H1 (cell line): Measurements from ENCODE around the gene DOK7. TPM values are rescaled to one million over a fixed set of nuclear protein-coding genes. Genes with fewer than 3 reads are reported as not detected.
A peak's percentile ranks its signal among the peaks of the same experiment; 100 is the strongest.

Experiments used
- CTCF ChIA-PET: fragments of 300-600 bp; sonication (Branson Sonifier 250); formaldehyde crosslinking; loops from one replicate; lab custom pipeline; 2021; ENCODE audit not compliant: partially characterized antibody; lab: Charles Lee
- POLR2A ChIA-PET: fragments of 300-600 bp; sonication (Branson Sonifier 250); formaldehyde crosslinking; loops from one replicate; lab custom pipeline; 2021; ENCODE audit warnings: inconsistent platforms; ENCODE audit not compliant: partially characterized antibody; lab: Charles Lee
- DNase-seq, 2 experiments: peaks; one replicate each; pipeline versions ENCODE4 v3.0.0 to v3.0.0-alpha.2; 2010 to 2022; ENCODE audit warnings: low spot score in 2 of 2, low read depth in 1 of 2, mixed read lengths in 1 of 2
- FAIRE-seq: peaks from 2 replicates; lab custom pipeline; 2011; peaks lifted over from hg19 to GRCh38; lab: Jason Lieb, UNC
- H2AFZ ChIP-seq: 2 replicates; pipeline ENCODE4 v1.8.1; 2012; ENCODE audit warnings: low read length, inconsistent platforms
- H2AK5ac ChIP-seq: 2 replicates; pipeline ENCODE4 v1.6.1; 2013; ENCODE audit warnings: low read depth, low read length
- H2BK120ac ChIP-seq: replicated peaks from 2 replicates; pipeline ENCODE3; 2013; ENCODE audit warnings: low read depth, low read length, inconsistent platforms
- H2BK12ac ChIP-seq: 2 replicates; pipeline ENCODE4 v1.6.1; 2013; ENCODE audit warnings: low read depth, low read length
- H2BK15ac ChIP-seq: 2 replicates; pipeline ENCODE4 v1.6.1; 2013; ENCODE audit warnings: low read length
- H2BK20ac ChIP-seq: 2 replicates; pipeline ENCODE4 v1.6.1; 2013; ENCODE audit warnings: low read length
- H2BK5ac ChIP-seq: 2 replicates; pipeline ENCODE4 v1.6.1; 2013; ENCODE audit warnings: low read depth, low read length
- H3K14ac ChIP-seq: 2 replicates; pipeline ENCODE4 v1.6.1; 2013; ENCODE audit warnings: inconsistent platforms; ENCODE audit not compliant: insufficient read length
- H3K18ac ChIP-seq: 2 replicates; pipeline ENCODE4 v1.6.1; 2013; ENCODE audit warnings: low read length; ENCODE audit errors: extremely low read depth
- H3K23ac ChIP-seq: 2 replicates; pipeline ENCODE4 v1.6.1; 2013; ENCODE audit warnings: inconsistent platforms; ENCODE audit not compliant: insufficient read length
- H3K23me2 ChIP-seq: 2 replicates; pipeline ENCODE4 v1.6.1; 2013; ENCODE audit warnings: low read depth, low read length
- H3K27ac ChIP-seq: 2 replicates; pipeline ENCODE4 v1.6.1; 2011; ENCODE audit warnings: low read depth, low read length, inconsistent platforms
- H3K27me3 ChIP-seq, 4 experiments: replicated peaks in 1 of 4; 1 replicate in 1 of 4; 2 replicates in 3 of 4; pipeline versions ENCODE4 v1.6.1 to v1.8.1; 2011 to 2013; ENCODE audit warnings: low read length in 3 of 4, mild to moderate bottlenecking in 3 of 4, inconsistent platforms in 2 of 4, mixed read lengths in 2 of 4, moderate library complexity in 1 of 4; ENCODE audit not compliant: control insufficient read depth in 3 of 4, insufficient read depth in 3 of 4; ENCODE audit errors: extremely low read depth in 1 of 4
- H3K36me3 ChIP-seq, 4 experiments: 2 replicates each; pipeline versions ENCODE4 v1.6.1 to v1.8.1; 2011 to 2013; ENCODE audit warnings: mild to moderate bottlenecking in 4 of 4, low read length in 3 of 4, moderate library complexity in 2 of 4, control low read depth in 1 of 4, inconsistent platforms in 1 of 4; ENCODE audit not compliant: insufficient read depth in 4 of 4, control insufficient read depth in 2 of 4
- H3K4ac ChIP-seq: replicated peaks from 2 replicates; pipeline ENCODE3; 2013; ENCODE audit warnings: low read length, low read depth, mixed read lengths, inconsistent platforms; ENCODE audit not compliant: insufficient read length
- H3K4me1 ChIP-seq, 4 experiments: replicated peaks in 1 of 4; 1 replicate in 1 of 4; 2 replicates in 3 of 4; pipeline versions ENCODE4 v1.6.1 to v1.8.1; 2011 to 2013; ENCODE audit warnings: low read length in 3 of 4, inconsistent platforms in 2 of 4, mixed read lengths in 1 of 4; ENCODE audit not compliant: insufficient read depth in 4 of 4, control insufficient read depth in 3 of 4
- H3K4me2 ChIP-seq, 2 experiments: 2 replicates each; pipeline versions ENCODE4 v1.6.1 to v1.8.1; 2011 to 2013; ENCODE audit warnings: low read depth in 2 of 2, low read length in 2 of 2, control low read depth in 1 of 2, inconsistent platforms in 1 of 2, mild to moderate bottlenecking in 1 of 2; ENCODE audit not compliant: insufficient read depth in 1 of 2
- H3K4me3 ChIP-seq, 4 experiments: fragments of 200-600, 300-600 bp in 1 of 4; sonication (generic), shearing (Covaris generic), sonication (Bioruptor Twin) in 1 of 4; 2 replicates each; pipeline versions ENCODE4 v1.5.1 to v1.8.1; 2011 to 2016; ENCODE audit warnings: low read length in 4 of 4, low read depth in 3 of 4, control low read depth in 2 of 4, inconsistent platforms in 2 of 4, mild to moderate bottlenecking in 2 of 4, mixed read lengths in 1 of 4, moderate library complexity in 1 of 4; ENCODE audit not compliant: insufficient read depth in 2 of 4; ENCODE audit errors: extremely low read depth in 1 of 4
- H3K56ac ChIP-seq: replicated peaks from 2 replicates; pipeline ENCODE3; 2013; ENCODE audit warnings: low read depth, mild to moderate bottlenecking, mixed read lengths, low read length, inconsistent platforms; ENCODE audit not compliant: insufficient read length
- H3K79me1 ChIP-seq: 2 replicates; pipeline ENCODE4 v1.6.1; 2013; ENCODE audit warnings: low read depth, low read length, control low read depth
- H3K79me2 ChIP-seq, 2 experiments: 2 replicates each; pipeline versions ENCODE4 v1.6.1 to v1.8.1; 2012 to 2013; ENCODE audit warnings: low read length in 2 of 2, mild to moderate bottlenecking in 2 of 2, inconsistent platforms in 1 of 2; ENCODE audit not compliant: insufficient read depth in 2 of 2, control insufficient read depth in 1 of 2
- H3K9ac ChIP-seq, 4 experiments: replicated peaks in 1 of 4; 1 replicate in 1 of 4; 2 replicates in 3 of 4; pipeline versions ENCODE4 v1.6.1 to v1.8.1; 2011 to 2013; ENCODE audit warnings: low read depth in 3 of 4, low read length in 3 of 4, control low read depth in 2 of 4, mild to moderate bottlenecking in 2 of 4, moderate library complexity in 2 of 4, inconsistent platforms in 1 of 4; ENCODE audit errors: extremely low read depth in 1 of 4
- H3K9me3 ChIP-seq, 2 experiments: 2 replicates each; pipeline versions ENCODE4 v1.6.1 to v1.8.1; 2012 to 2013; ENCODE audit warnings: mild to moderate bottlenecking in 2 of 2, moderate library complexity in 2 of 2, control low read depth in 1 of 2, inconsistent platforms in 1 of 2, low read depth in 1 of 2, low read length in 1 of 2, mixed read lengths in 1 of 2; ENCODE audit not compliant: insufficient read depth in 2 of 2
- H4K20me1 ChIP-seq, 2 experiments: replicated peaks in 1 of 2; 2 replicates each; pipeline versions ENCODE3 to v1.8.1; 2011 to 2013; ENCODE audit warnings: inconsistent platforms in 2 of 2, low read length in 2 of 2, mild to moderate bottlenecking in 1 of 2; ENCODE audit not compliant: insufficient read depth in 2 of 2, control insufficient read depth in 1 of 2
- H4K5ac ChIP-seq: 2 replicates; pipeline ENCODE4 v1.6.1; 2013; ENCODE audit warnings: low read length, low read depth, mixed read lengths, inconsistent platforms; ENCODE audit not compliant: insufficient read length
- H4K8ac ChIP-seq: 2 replicates; pipeline ENCODE4 v1.8.0; 2013; ENCODE audit warnings: mild to moderate bottlenecking, moderate library complexity, low read length, inconsistent platforms; ENCODE audit not compliant: insufficient read depth; ENCODE audit errors: extremely low read depth
- H4K91ac ChIP-seq: replicated peaks from 2 replicates; pipeline ENCODE3; 2013; ENCODE audit warnings: low read length, mixed read lengths, inconsistent platforms; ENCODE audit not compliant: insufficient read length
- CREB1 ChIP-seq: IDR thresholded peaks from 2 replicates; pipeline ENCODE4 v1.6.1; 2012; ENCODE audit warnings: inconsistent platforms
- EGR1 ChIP-seq: IDR thresholded peaks from 2 replicates; pipeline ENCODE4 v1.6.1; 2011; ENCODE audit warnings: low read depth, low read length, borderline replicate concordance
- RAD21 ChIP-seq, 2 experiments: IDR thresholded peaks in 1 of 2; conservative IDR thresholded peaks in 1 of 2; 2 replicates each; pipeline ENCODE4 v1.6.1; 2011; ENCODE audit warnings: low read depth in 2 of 2, low read length in 2 of 2, improper control_type of control experiment in 1 of 2, inconsistent platforms in 1 of 2, mild to moderate bottlenecking in 1 of 2, moderate library complexity in 1 of 2
- YY1 ChIP-seq: IDR thresholded peaks from 2 replicates; pipeline ENCODE4 v1.6.1; 2011; ENCODE audit warnings: low read depth, mild to moderate bottlenecking, low read length
- ZNF274 ChIP-seq: IDR thresholded peaks from 2 replicates; pipeline ENCODE4 v1.7.0; 2012; ENCODE audit warnings: low read length, borderline replicate concordance; ENCODE audit errors: extremely low read depth
- WGBS, 2 experiments: shearing (Covaris generic) in 1 of 2; methylation state at CpG; one replicate each; pipeline versions ENCODE4 v1.1.6 to v1.1.7; 2013 to 2015; ENCODE audit warnings: low lambda C conversion rate in 2 of 2, mixed read lengths in 2 of 2, inconsistent platforms in 1 of 2, low coverage in 1 of 2, missing lambda C conversion rate in 1 of 2; ENCODE audit not compliant: insufficient replicate concordance in 2 of 2, insufficient coverage in 1 of 2, insufficient read length in 1 of 2; ENCODE audit errors: extremely low coverage in 1 of 2, missing lambda C conversion rate in 1 of 2; 5-methylcytosine and 5-hydroxymethylcytosine counted together
- polyA plus RNA-seq, 7 experiments: library from polyadenylated mRNA; depleted of rRNA in 3 of 7; stranded (reverse) in 5 of 7; unstranded in 2 of 7; fragments of >200 nt in 5 of 7; fragments of 200-250 nt in 2 of 7; gene quantifications; 1 replicate in 5 of 7; 2 replicates in 1 of 7; 4 replicates in 1 of 7; pipeline versions ENCODE4 v1.2.1 to v1.2.3, GENCODE V29; 2011 to 2013; ENCODE audit warnings: missing spikeins in 2 of 7, mixed read lengths in 2 of 7
- total RNA-seq: library from RNA; stranded (reverse); fragmentation: NEBNext Ultra II Directional; extraction: Animal tissue kit (Norgen Biotek cat#: 25700); gene quantifications from 2 replicates; pipeline ENCODE4 v1.2.1, GENCODE V29; 2021
- TF ChIP-seq, protein P1 (sequence below), 3 experiments: IDR thresholded peaks; 1 replicate in 2 of 3; 2 replicates in 1 of 3; pipeline versions ENCODE4 v1.5.1 to v1.6.1; 2011; ENCODE audit warnings: low read length in 3 of 3, mild to moderate bottlenecking in 3 of 3, inconsistent platforms in 2 of 3, low read depth in 1 of 3, moderate library complexity in 1 of 3; ENCODE audit not compliant: insufficient read depth in 1 of 3; ENCODE audit errors: control extremely low read depth in 1 of 3

DOK7 gene
- total and polyA plus RNA-seq, 2 of the 8 experiments (the other 6 are each of a cell fraction or from before 2014, with no cell fraction given) = 0.32 TPM; not detected in 1

GRCh38 chr4:3514806-3515501 is 51.8 kb downstream of the DOK7 start:
- Histone ChIP-seq H2AK5ac (no peak overlapping the region), H4K5ac (no peak overlapping the region), H2BK5ac (0 out of 2 replicates have a peak overlapping the region, but pooled peaks have one; percentile 39), H2BK20ac (no peak overlapping the region), H3K23me2 (no peaks in the 10 kb centered on the region), H2BK120ac (no peak overlapping the region), H2AFZ (no peak overlapping the region), H4K91ac (no peak overlapping the region), H3K36me3 (peaks cover 15 to 71% (median 50%) of the 10 kb centered on the region in 4 experiments; a peak in 7 of 8 replicates), H3K56ac (no peak overlapping the region), H3K18ac (no peak overlapping the region), H3K9me3 (no peaks in the 10 kb centered on the region), H3K79me1 (peaks cover 7% of the 10 kb centered on the region; the same call in 1 of the 2 replicates), H3K9ac (no peak overlapping the region), H2BK15ac (no peak overlapping the region), H3K4me2 (no peak overlapping the region), H3K27me3 (no peaks in the 10 kb centered on the region), H3K27ac (no peak overlapping the region), H3K23ac (no peak overlapping the region), H4K20me1 (peaks cover 8 to 34% of the 10 kb centered on the region in 2 experiments), H3K14ac (no peak overlapping the region), H3K4me1 (0 out of 7 replicates have a peak, but pooled peaks cover 0 to 2% (median under 1%) of the 10 kb centered on the region in 4 experiments), H2BK12ac (no peak overlapping the region), H3K4ac (no peak overlapping the region), H4K8ac (no peak overlapping the region), H3K4me3 (no peak overlapping the region), H3K79me2 (no peaks in the 10 kb centered on the region)
- peak in 1 of 2 experiments; percentile 81 for DNase-seq
- ChIA-PET POLR2A (interaction anchor here (0.8 to 4.2 kb wide), 5 partner anchors 12 to 172 kb away, joined by 3 to 15 read pairs (median 4); no protein-coding TSS in a partner anchor), CTCF (interaction anchor here (0.7 to 5.8 kb wide), 36 partner anchors 12 to 366 kb away, joined by 3 to 72 read pairs (median 4); no protein-coding TSS in a partner anchor)
- whole genome bisulfite sequencing, 2 experiments = 94% methylated on average over 31 of the region's 31 CpGs; no CpG with 5 or more reads in 1 of the 2 experiments
- FAIRE-seq = no peak
- TF ChIP-seq ZNF274 (no peak), EGR1 (peak; percentile 41; the same call in 1 of the 2 replicates), RAD21 (IDR thresholded peaks at IDR 0.05 in 1 of 2, conservative IDR thresholded peaks at IDR 0.05 in 1 of 2; ENCODE audit: low read depth in 2 of 2, low read length in 2 of 2) (peak; percentile 57 to 67), CREB1 (no peak), YY1 (peak; percentile 65; the same call in 1 of the 2 replicates)
- TF ChIP-seq, protein P1, sequence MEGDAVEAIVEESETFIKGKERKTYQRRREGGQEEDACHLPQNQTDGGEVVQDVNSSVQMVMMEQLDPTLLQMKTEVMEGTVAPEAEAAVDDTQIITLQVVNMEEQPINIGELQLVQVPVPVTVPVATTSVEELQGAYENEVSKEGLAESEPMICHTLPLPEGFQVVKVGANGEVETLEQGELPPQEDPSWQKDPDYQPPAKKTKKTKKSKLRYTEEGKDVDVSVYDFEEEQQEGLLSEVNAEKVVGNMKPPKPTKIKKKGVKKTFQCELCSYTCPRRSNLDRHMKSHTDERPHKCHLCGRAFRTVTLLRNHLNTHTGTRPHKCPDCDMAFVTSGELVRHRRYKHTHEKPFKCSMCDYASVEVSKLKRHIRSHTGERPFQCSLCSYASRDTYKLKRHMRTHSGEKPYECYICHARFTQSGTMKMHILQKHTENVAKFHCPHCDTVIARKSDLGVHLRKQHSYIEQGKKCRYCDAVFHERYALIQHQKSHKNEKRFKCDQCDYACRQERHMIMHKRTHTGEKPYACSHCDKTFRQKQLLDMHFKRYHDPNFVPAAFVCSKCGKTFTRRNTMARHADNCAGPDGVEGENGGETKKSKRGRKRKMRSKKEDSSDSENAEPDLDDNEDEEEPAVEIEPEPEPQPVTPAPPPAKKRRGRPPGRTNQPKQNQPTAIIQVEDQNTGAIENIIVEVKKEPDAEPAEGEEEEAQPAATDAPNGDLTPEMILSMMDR (IDR thresholded peaks at IDR 0.05; ENCODE audit: control extremely low read depth in 1 of 3, insufficient read depth in 1 of 3, low read depth in 1 of 3, low read length in 3 of 3) = peak in 2 of 3 experiments; percentile 69 to 78; a peak in 3 of 4 replicates
